ENCODE results near the gene MANBA.

DNA sequence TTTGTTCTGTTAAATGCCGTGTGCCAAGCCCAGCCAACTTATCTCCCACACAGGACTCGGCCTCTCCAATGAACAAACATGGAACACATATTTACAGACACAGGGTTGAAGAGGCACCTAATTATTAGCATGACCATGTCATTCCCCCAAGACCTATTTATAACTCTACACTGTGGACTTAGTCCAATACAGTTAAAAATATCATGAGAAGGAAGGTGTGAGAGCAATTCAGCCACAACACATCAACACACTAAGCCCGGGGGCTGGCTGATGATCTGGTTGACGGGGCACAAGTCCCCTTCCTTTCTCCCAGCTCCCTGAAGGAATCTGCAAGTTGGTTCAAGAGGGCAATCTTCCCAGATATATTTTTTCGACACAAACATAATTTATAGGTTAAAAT, 28.1 kb downstream of the MANBA start:
- TF ChIP-seq, protein P1, sequence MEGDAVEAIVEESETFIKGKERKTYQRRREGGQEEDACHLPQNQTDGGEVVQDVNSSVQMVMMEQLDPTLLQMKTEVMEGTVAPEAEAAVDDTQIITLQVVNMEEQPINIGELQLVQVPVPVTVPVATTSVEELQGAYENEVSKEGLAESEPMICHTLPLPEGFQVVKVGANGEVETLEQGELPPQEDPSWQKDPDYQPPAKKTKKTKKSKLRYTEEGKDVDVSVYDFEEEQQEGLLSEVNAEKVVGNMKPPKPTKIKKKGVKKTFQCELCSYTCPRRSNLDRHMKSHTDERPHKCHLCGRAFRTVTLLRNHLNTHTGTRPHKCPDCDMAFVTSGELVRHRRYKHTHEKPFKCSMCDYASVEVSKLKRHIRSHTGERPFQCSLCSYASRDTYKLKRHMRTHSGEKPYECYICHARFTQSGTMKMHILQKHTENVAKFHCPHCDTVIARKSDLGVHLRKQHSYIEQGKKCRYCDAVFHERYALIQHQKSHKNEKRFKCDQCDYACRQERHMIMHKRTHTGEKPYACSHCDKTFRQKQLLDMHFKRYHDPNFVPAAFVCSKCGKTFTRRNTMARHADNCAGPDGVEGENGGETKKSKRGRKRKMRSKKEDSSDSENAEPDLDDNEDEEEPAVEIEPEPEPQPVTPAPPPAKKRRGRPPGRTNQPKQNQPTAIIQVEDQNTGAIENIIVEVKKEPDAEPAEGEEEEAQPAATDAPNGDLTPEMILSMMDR (IDR thresholded peaks at IDR 0.05; ENCODE audit: low read depth, low read length, poor library complexity, severe bottlenecking) = no peak
- no peak for TF ChIP-seq EZH2phosphoT487 (IDR thresholded peaks at IDR 0.05; ENCODE audit: borderline replicate concordance, low read length)

All from DOHH2 (cell line).